IPS DF 4.7 (cell line): ENCODE results near the gene ATP8A2.

ENCODE experiments used
- DNase-seq: peaks from one replicate; pipeline ENCODE4 v3.0.0-alpha.2; 2013; ENCODE audit warnings: low spot score; ENCODE audit errors: extremely low read depth

ATP8A2 gene

GRCh38 chr13:25380741-25381324 is 9.1 kb downstream of the ATP8A2 start:
- no peak for DNase-seq

- DNase-seq, result no peak
These were observed 13.1 kb downstream of the ATP8A2 start for GRCh38 chr13:25384758-25385410.

- DNase-seq, result no peak
These were observed 20.2 kb downstream of the ATP8A2 start for GRCh38 chr13:25391932-25392331.

GRCh38 chr13:25394402-25395060 is 22.8 kb downstream of the ATP8A2 start:
- DNase-seq, result no peak

GRCh38 chr13:25397763-25398162 is 26.0 kb downstream of the ATP8A2 start:
- DNase-seq, result no peak

DNA sequence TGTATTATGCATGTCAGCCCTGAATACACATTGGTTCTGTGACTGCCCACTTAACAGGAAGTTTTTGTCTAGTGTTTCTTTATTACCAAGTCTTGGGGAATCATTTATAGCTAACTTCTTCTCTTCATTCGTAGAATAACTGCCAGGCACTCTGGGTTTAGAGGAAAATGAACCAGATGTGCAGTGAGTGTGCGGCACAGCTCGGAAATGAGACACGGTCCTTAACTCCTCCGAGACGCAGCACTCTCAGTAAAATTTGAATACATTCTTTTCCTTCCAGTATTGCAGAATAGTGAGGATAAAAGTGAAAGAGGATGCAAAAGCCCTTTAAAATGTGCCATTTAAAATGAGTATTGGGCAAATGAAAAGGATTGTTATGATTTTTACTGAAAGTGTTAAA is 29.2 kb downstream of the ATP8A2 start:
- DNase-seq, result no peak

DNA sequence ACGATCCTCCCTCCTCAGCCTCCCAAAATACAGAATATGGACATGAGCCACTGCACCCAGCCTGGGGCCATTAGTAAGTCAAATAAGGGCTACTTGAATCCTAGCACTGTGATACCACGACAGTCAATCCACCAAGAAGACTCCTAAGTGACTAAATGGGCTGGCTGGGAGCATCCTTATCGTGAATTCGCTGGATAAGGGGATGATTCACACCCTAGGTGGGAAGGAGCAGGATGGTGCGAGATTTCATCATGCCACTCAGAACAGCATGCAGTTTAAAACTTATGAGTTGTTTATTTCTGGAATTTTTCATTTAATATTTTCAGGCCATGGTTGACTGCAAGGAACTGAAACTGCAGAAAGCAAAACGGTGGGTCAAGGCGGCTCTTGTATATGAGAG is 30.2 kb downstream of the ATP8A2 start:
- DNase-seq, result no peak

DNA sequence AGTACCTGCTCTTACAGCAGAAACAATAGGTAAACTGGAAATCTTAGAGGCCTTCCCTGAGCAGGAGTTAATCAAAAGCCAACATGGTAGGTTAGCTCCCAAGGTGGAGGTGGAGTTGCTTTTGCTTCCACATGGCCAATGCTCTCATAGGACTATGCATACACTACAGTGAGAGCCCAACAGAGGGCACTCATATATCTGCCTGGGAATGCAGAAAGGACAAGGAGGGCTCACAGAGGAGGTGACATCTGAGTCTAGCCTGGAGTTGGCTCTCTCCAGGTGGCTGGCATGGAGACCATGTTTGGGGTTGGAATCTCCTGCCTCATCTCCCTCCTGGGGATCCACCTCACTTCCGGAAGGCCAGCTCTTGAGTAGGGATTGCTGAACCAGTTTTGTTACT is 34.6 kb downstream of the ATP8A2 start:
- DNase-seq, result no peak

- DNase-seq, result no peak
These were observed 38.2 kb downstream of the ATP8A2 start for GRCh38 chr13:25409938-25410337.

- DNase-seq, result no peak
These were observed 43.5 kb downstream of the ATP8A2 start for GRCh38 chr13:25415241-25415640.

DNA sequence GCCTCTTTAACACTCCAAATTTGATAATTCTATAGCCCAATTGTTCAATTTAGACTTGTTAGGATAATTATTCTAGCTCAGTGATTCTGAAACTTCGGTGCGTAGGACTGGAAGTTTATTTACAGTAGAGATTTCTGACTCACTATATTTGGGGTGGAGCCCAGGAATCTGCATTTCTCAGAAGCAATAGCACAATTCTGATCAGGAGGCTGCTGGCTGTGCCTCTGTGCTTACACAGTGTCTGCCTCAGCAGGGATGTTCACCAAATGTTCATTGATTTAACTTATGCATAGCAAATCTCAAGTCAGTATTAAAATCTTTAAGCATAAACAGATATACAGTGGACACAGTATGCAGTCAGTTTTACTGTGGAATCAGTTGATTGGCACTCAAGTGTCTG is 45.8 kb downstream of the ATP8A2 start:
- no peak for DNase-seq

DNA sequence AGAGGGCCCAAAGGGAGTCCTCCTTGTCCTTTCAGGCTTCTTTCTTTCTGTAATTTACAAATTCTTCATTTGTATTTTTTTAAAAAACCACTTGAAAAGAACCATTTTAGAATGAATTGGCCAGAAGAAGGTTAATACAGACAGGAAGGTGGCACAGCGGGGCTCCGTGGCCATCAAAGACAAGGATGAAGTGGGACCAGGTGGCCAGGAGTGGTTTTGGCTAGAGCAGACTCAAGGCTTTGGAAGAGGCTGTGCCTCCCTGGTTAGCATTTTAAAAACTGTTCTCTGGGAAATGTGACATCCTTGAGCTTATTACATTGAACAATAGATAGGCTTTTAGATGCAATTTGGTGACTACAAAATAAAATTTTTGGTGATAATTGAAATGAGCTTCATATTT is 48.4 kb downstream of the ATP8A2 start:
- no peak for DNase-seq

GRCh38 chr13:25421612-25422011 is 49.8 kb downstream of the ATP8A2 start:
- DNase-seq, result no peak

DNA sequence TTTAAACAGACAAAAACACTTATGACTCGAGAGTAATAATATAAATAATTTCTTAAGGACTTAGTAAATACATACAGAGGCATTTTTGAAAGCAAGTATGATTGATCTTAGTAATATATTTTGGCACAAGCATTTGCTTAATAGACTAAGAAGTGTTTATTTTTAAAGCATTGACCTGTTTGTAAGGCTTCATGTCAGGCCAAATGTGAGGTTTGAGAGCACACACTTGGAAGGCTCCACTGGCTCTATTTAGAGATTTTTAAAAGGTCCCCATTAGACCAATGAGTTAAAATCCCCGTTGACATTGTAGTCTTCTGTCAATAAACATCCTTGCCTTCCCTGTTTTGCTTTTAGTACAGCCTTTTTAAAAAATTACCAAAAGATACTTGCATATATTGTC is 50.4 kb downstream of the ATP8A2 start:
- DNase-seq, result no peak

- DNase-seq, result no peak
These were observed 52.1 kb downstream of the ATP8A2 start for GRCh38 chr13:25423831-25424230.

- no peak for DNase-seq
These were observed 57.7 kb downstream of the ATP8A2 start for GRCh38 chr13:25429466-25429865.

- no peak for DNase-seq
These were observed 60.9 kb downstream of the ATP8A2 start for GRCh38 chr13:25432691-25433090.

GRCh38 chr13:25440061-25440460 is 68.3 kb downstream of the ATP8A2 start:
- no peak for DNase-seq

DNA sequence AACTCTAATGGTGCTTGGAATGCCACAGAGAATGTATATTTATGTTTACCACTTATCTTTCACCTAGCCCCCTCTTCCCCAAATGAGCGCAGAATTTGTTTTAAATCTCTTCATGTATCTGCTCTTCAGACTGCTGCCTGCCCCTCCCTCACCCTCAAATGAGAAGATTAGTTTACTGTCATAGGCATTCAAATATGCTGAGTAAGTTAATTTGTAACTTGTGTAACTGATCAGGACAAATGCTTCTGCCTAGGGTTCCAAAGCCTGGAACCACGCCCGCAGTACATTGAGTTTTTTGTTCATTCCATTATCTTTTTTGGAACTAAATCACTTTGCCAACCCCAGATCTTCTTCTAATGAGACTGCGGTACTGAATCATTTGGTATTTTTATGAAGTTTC is 74.5 kb downstream of the ATP8A2 start:
- no peak for DNase-seq

- no peak for DNase-seq
These were observed 75.6 kb downstream of the ATP8A2 start for GRCh38 chr13:25447396-25447795.

DNA sequence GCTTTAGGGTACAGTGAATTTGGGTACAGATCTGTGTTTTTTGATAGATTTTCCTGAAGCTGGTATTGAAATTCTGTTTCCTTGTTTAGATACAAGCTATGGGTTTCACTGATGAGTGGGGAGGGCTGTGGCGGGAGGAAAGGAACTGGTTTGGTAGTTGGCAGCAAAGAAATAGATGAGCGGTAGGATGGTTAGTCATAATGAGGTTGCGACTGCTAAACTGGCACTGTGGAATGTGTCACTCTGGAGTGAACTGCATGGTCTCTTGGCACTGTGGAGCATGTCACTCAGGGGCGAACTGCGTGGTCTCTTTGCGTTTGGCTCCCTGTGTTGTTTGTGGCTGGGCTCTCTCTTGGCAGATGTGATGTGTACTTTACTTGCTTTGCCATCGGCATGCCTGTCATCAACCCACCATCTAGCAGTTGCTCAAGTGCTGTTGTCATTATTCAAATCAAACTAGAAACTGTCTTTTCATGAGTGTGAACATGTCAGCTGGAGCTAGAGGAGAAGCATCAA is 82.1 kb downstream of the ATP8A2 start:
- DNase-seq, result no peak

GRCh38 chr13:25455146-25455545 is 83.4 kb downstream of the ATP8A2 start:
- no peak for DNase-seq

- no peak for DNase-seq
These were observed 85.8 kb downstream of the ATP8A2 start for GRCh38 chr13:25457566-25457965.
